DND-41 (cell line): ENCODE results near the gene GNAO1.

Experiments
- ATAC-seq: fragments of 200-7000 bp; cut with Tn5 transposase; 3 replicates; pipeline ENCODE4 v1.9.1; 2021; ENCODE audit warnings: low read depth; ENCODE audit not compliant: insufficient read depth
- DNase-seq: peaks from one replicate; pipeline ENCODE4 v3.0.0-alpha.2; 2020
- H2AFZ ChIP-seq: 2 replicates; pipeline ENCODE4 v1.6.0; 2012; ENCODE audit warnings: low read depth, low read length
- H3K27ac ChIP-seq: 2 replicates; pipeline ENCODE4 v1.5.1; 2012; ENCODE audit warnings: low read length, inconsistent platforms
- H3K27me3 ChIP-seq: fragments of 200-600 bp; sonication (generic); 2 replicates; pipeline ENCODE4 v1.6.0; 2012; ENCODE audit warnings: low read length, mild to moderate bottlenecking, inconsistent platforms; ENCODE audit not compliant: insufficient read depth, poor library complexity
- H3K36me3 ChIP-seq: 2 replicates; pipeline ENCODE4 v1.5.1; 2012; ENCODE audit warnings: low read length, inconsistent platforms; ENCODE audit not compliant: insufficient read depth
- H3K4me1 ChIP-seq: 2 replicates; pipeline ENCODE4 v1.5.1; 2012; ENCODE audit warnings: mild to moderate bottlenecking, low read length; ENCODE audit not compliant: insufficient read depth
- H3K4me2 ChIP-seq: 2 replicates; pipeline ENCODE4 v1.6.0; 2012; ENCODE audit warnings: mild to moderate bottlenecking, moderate library complexity, low read length, inconsistent platforms; ENCODE audit not compliant: insufficient read depth
- H3K4me3 ChIP-seq, 2 experiments: fragments of 200-600 bp in 1 of 2; shearing (Covaris generic) in 1 of 2; 2 replicates each; pipeline ENCODE4 v1.5.1; 2012 to 2016; ENCODE audit warnings: inconsistent platforms in 2 of 2, low read length in 2 of 2, mild to moderate bottlenecking in 2 of 2, low read depth in 1 of 2, moderate library complexity in 1 of 2
- H3K79me2 ChIP-seq: 2 replicates; pipeline ENCODE4 v1.6.0; 2012; ENCODE audit warnings: low read length, inconsistent platforms; ENCODE audit not compliant: insufficient read depth
- H3K9ac ChIP-seq: 2 replicates; pipeline ENCODE4 v1.6.0; 2012; ENCODE audit warnings: low read depth, mild to moderate bottlenecking, inconsistent platforms, low read length, moderate library complexity
- H3K9me3 ChIP-seq: 2 replicates; pipeline ENCODE4 v1.5.1; 2012; ENCODE audit warnings: low read length, moderate library complexity, mild to moderate bottlenecking, inconsistent platforms; ENCODE audit not compliant: insufficient read depth, severe bottlenecking
- H4K20me1 ChIP-seq: 2 replicates; pipeline ENCODE4 v1.6.0; 2012; ENCODE audit warnings: low read length; ENCODE audit not compliant: insufficient read depth
- EZH2 ChIP-seq: IDR thresholded peaks from 3 replicates; pipeline ENCODE4 v1.6.1; 2012; ENCODE audit warnings: borderline replicate concordance, low read depth, mild to moderate bottlenecking, moderate library complexity, low read length, inconsistent platforms; ENCODE audit not compliant: severe bottlenecking
- TF ChIP-seq, protein P1 (sequence below): IDR thresholded peaks from 2 replicates; pipeline ENCODE4 v1.5.1; 2012; ENCODE audit warnings: borderline replicate concordance, low read length, moderate library complexity, mild to moderate bottlenecking; ENCODE audit not compliant: poor library complexity, severe bottlenecking; ENCODE audit errors: extremely low read depth

GNAO1 gene

DNA sequence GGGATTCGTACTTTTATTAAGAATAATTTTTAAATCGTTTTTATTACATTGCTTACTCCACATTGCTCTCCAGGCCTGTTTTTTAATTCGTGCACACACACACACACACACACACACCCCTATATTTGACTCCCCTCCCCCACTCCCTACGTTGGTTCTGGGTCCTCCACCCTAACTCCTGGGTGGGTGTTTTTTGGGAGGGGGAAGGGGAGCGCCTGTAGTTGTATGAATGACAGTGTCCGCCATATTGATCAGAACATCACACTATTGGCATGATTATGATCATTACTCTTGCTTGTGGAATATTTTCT, 1.3 kb downstream of the GNAO1 start:
- Histone ChIP-seq H3K27me3 (no peaks in the 10 kb centered on the region), H3K36me3 (no peaks in the 10 kb centered on the region), H3K9ac (peak overlapping the region; percentile 66), H3K4me2 (peak overlapping the region; percentile 94), H2AFZ (no peak overlapping the region), H3K4me1 (peaks cover 57% of the 10 kb centered on the region), H3K9me3 (no peaks in the 10 kb centered on the region), H4K20me1 (peaks cover 4% of the 10 kb centered on the region; the same call in 1 of the 2 replicates), H3K27ac (no peak overlapping the region), H3K4me3 (peak overlapping the region; percentile 61 to 86; a peak in 3 of 4 replicates), H3K79me2 (peaks cover 24% of the 10 kb centered on the region)
- TF ChIP-seq EZH2 = no peak
- TF ChIP-seq, protein P1, sequence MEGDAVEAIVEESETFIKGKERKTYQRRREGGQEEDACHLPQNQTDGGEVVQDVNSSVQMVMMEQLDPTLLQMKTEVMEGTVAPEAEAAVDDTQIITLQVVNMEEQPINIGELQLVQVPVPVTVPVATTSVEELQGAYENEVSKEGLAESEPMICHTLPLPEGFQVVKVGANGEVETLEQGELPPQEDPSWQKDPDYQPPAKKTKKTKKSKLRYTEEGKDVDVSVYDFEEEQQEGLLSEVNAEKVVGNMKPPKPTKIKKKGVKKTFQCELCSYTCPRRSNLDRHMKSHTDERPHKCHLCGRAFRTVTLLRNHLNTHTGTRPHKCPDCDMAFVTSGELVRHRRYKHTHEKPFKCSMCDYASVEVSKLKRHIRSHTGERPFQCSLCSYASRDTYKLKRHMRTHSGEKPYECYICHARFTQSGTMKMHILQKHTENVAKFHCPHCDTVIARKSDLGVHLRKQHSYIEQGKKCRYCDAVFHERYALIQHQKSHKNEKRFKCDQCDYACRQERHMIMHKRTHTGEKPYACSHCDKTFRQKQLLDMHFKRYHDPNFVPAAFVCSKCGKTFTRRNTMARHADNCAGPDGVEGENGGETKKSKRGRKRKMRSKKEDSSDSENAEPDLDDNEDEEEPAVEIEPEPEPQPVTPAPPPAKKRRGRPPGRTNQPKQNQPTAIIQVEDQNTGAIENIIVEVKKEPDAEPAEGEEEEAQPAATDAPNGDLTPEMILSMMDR = no peak
- ATAC-seq = no peak
- no peak for DNase-seq

DNA sequence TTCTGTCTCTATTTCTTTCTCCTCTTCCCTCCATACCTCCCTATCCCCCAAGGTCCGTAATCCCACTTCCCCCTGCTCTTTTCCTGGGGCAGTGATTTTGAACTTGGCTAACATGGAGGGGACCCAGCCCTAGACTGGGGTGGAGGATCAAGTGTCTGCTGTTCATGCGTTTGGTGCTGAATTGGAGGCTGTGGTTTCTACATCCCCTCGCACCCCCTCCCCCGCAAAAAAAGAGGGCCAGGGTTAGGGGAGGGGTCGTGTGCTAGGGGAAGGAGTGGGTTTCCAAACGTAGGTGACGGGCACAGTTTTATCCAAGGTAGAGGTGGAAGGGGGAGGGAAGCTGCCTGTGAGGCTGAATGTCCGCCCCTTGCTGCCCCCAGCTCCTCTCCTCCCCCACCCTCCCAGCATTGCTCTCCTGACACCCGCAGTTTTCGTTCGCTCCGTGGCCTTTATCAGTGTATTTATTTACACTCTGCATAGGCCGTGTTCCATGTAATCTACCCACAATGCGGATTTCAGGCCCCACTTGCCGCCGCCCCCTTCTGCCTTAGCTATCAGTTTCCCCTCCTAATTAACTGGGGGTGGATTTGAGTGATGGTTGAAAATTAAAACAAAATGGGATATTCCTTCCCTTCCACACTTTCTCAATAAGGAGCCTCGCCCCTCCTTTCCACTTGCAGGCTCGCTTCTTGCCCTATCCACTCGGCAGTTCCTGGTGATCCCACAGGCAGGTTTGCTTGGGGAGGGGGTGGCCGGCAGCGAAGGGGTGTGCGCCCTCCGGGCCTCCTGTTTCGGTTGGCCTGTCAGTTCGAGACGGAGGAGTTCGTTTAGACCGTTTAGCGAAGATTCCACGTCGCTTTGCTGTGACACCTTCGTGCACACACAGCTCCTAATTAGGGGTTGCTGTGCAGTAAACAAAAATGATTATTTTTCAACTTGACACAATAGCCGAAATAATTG, 2.0 kb downstream of the GNAO1 start:
- Histone ChIP-seq H3K36me3 (no peaks in the 10 kb centered on the region), H4K20me1 (peaks cover 4% of the 10 kb centered on the region; the same call in 1 of the 2 replicates), H3K27ac (no peak overlapping the region), H3K9ac (no peak overlapping the region; the same call in 1 of the 2 replicates), H2AFZ (no peak overlapping the region), H3K27me3 (no peaks in the 10 kb centered on the region), H3K4me1 (peaks cover 64% of the 10 kb centered on the region), H3K4me3 (peak overlapping the region in 1 of 2 experiments; percentile 61; a peak in 2 of 4 replicates), H3K9me3 (no peaks in the 10 kb centered on the region), H3K4me2 (peak overlapping the region; percentile 94), H3K79me2 (peaks cover 24% of the 10 kb centered on the region)
- TF ChIP-seq, protein P1 = no peak
- TF ChIP-seq EZH2 = no peak
- DNase-seq = peak; percentile 51
- ATAC-seq = peak; percentile 35; the same call in 2 of the 3 replicates

- no peak for DNase-seq
- H3K79me2 ChIP-seq = peaks cover 31% of the 10 kb centered on the region
- H3K9me3 ChIP-seq = no peaks in the 10 kb centered on the region
- H4K20me1 ChIP-seq = peaks cover 4% of the 10 kb centered on the region; the same call in 1 of the 2 replicates
- H3K4me1 ChIP-seq = peaks cover 73% of the 10 kb centered on the region
- H3K9ac ChIP-seq = no peak overlapping the region
- peak overlapping the region; percentile 94; the same call in 1 of the 2 replicates for H3K4me2 ChIP-seq
- H3K4me3 ChIP-seq = no peak overlapping the region
- no peak overlapping the region for H3K27ac ChIP-seq
- H3K27me3 ChIP-seq = no peaks in the 10 kb centered on the region
- no peaks in the 10 kb centered on the region for H3K36me3 ChIP-seq
- TF ChIP-seq EZH2 = no peak
- TF ChIP-seq, protein P1 = no peak
- ATAC-seq = no peak
- H2AFZ ChIP-seq = no peak overlapping the region
These were observed 2.9 kb downstream of the GNAO1 start for GRCh38 chr16:56193951-56194726.
